ENCODE data around the gene PHF12. TPM values are rescaled to one million over a fixed set of nuclear protein-coding genes. Genes with fewer than 3 reads are reported as not detected.

Gene PHF12
- total and polyA plus RNA-seq, 2 of the 8 experiments (the other 6 are each of a cell fraction or from before 2014, with no cell fraction given), result 38.8 to 65.7 TPM

DNA sequence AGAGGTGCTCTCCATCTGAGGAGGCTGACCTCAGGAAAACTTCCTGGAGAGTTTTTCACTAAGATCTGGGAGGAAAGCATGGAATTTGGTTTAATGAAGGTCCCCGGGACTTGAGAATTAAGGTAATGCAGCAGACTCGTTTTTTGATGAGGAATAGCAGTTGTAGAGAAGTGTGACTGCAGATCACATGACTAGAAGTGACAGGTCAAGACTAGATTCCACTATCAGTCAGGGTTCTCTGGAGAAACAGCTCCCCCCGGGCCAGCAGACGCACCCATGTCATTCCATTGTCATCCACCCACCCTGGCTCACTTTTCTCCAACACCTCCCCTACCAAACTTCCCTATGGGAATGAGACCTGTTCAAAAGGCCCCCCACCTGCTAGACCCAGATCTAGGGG is 46.5 kb downstream of the PHF12 start:
- 79% methylated on average over 4 of the region's 4 CpGs; no CpG with 5 or more reads in 1 of the 2 experiments for WGBS, 2 experiments (ENCODE audit: extremely low coverage in 1 of 2, insufficient coverage in 1 of 2, insufficient read length in 1 of 2, insufficient replicate concordance in 2 of 2, low coverage in 1 of 2, low lambda C conversion rate in 2 of 2, missing lambda C conversion rate in 1 of 2)
- Histone ChIP-seq H3K9me3 (ENCODE audit: insufficient read depth in 2 of 2, low read depth in 1 of 2, low read length in 1 of 2) (no peaks in the 10 kb centered on the region), H2BK120ac (replicated peaks; ENCODE audit: low read depth, low read length) (no peak overlapping the region), H3K36me3 (ENCODE audit: control insufficient read depth in 2 of 4, insufficient read depth in 4 of 4, low read length in 3 of 4) (peaks cover 28 to 42% (median 36%) of the 10 kb centered on the region in 4 experiments), H3K4ac (replicated peaks; ENCODE audit: insufficient read length, low read depth, low read length) (no peak overlapping the region), H3K79me1 (ENCODE audit: low read depth, low read length) (peaks cover 3% of the 10 kb centered on the region), H3K23ac (ENCODE audit: insufficient read length) (no peak overlapping the region), H2BK20ac (ENCODE audit: low read length) (no peak overlapping the region), H3K23me2 (ENCODE audit: low read depth, low read length) (peaks cover 8% of the 10 kb centered on the region; the same call in 1 of the 2 replicates), H4K91ac (replicated peaks; ENCODE audit: insufficient read length, low read length) (no peak overlapping the region), H3K4me2 (ENCODE audit: insufficient read depth in 1 of 2, low read depth in 2 of 2, low read length in 2 of 2) (no peak overlapping the region), H4K20me1 (replicated peaks in 1 of 2; ENCODE audit: control insufficient read depth in 1 of 2, insufficient read depth in 2 of 2, low read length in 2 of 2) (peaks cover 2 to 7% of the 10 kb centered on the region in 2 experiments), H3K27me3 (replicated peaks in 1 of 4; ENCODE audit: control insufficient read depth in 3 of 4, extremely low read depth in 1 of 4, insufficient read depth in 3 of 4, low read length in 3 of 4) (no peaks in the 10 kb centered on the region), H3K9ac (replicated peaks in 1 of 4; ENCODE audit: extremely low read depth in 1 of 4, low read depth in 3 of 4, low read length in 3 of 4) (no peak overlapping the region), H4K8ac (ENCODE audit: extremely low read depth, insufficient read depth, low read length) (no peak overlapping the region), H4K5ac (ENCODE audit: insufficient read length, low read depth, low read length) (no peak overlapping the region), H2AK5ac (ENCODE audit: low read depth, low read length) (no peak overlapping the region), H3K4me3 (ENCODE audit: extremely low read depth in 1 of 4, insufficient read depth in 2 of 4, low read depth in 3 of 4, low read length in 4 of 4) (no peak overlapping the region), H3K14ac (ENCODE audit: insufficient read length) (no peak overlapping the region), H3K4me1 (replicated peaks in 1 of 4; ENCODE audit: control insufficient read depth in 3 of 4, insufficient read depth in 4 of 4, low read length in 3 of 4) (peaks cover 0 to 9% (median 5%) of the 10 kb centered on the region in 4 experiments; a peak in 5 of 7 replicates), H3K56ac (replicated peaks; ENCODE audit: insufficient read length, low read depth, low read length) (no peak overlapping the region), H2BK5ac (ENCODE audit: low read depth, low read length) (no peak overlapping the region), H3K27ac (ENCODE audit: low read depth, low read length) (no peak overlapping the region), H2BK15ac (ENCODE audit: low read length) (no peak overlapping the region), H3K79me2 (ENCODE audit: control insufficient read depth in 1 of 2, insufficient read depth in 2 of 2, low read length in 2 of 2) (peaks cover 0 to 3% of the 10 kb centered on the region in 2 experiments; a peak in 2 of 4 replicates), H2BK12ac (ENCODE audit: low read depth, low read length) (no peak overlapping the region), H3K18ac (ENCODE audit: extremely low read depth, low read length) (no peak overlapping the region), H2AFZ (ENCODE audit: low read length) (no peak overlapping the region)
- FAIRE-seq (no peak), DNase-seq (ENCODE audit: low read depth in 1 of 2, low spot score in 2 of 2) (no peak)
- TF ChIP-seq POLR2AphosphoS5 (IDR thresholded peaks at IDR 0.05; ENCODE audit: low read depth, low read length), result 0 out of 2 replicates have a peak, but pooled peaks have one; percentile 18
- TF ChIP-seq GABPA (IDR thresholded peaks at IDR 0.05; ENCODE audit: borderline replicate concordance, insufficient read depth, low read length), result no peak
- POLR2A ChIA-PET (ENCODE audit: partially characterized antibody), result interaction anchor here (0.6 to 7.7 kb wide), 12 partner anchors 8 to 208 kb away, joined by 3 to 71 read pairs (median 3); partner anchors contain the start of genes NEK8, PHF12, TLCD1 and TRAF4
- CTCF ChIA-PET (ENCODE audit: partially characterized antibody), result interaction anchor here (0.7 to 5.6 kb wide), 6 partner anchors 8 to 178 kb away, joined by 3 to 45 read pairs (median 6); partner anchors contain the start of genes NEK8 and TLCD1
